Inflammatory macrophage treated with lipopolysaccharide for 4 hours (primary cell): ENCODE measurements around the gene SORCS3.

Experiments used
- DNase-seq: peaks from one replicate; pipeline ENCODE4 v3.0.0-alpha.2; 2020

SORCS3 gene

DNA sequence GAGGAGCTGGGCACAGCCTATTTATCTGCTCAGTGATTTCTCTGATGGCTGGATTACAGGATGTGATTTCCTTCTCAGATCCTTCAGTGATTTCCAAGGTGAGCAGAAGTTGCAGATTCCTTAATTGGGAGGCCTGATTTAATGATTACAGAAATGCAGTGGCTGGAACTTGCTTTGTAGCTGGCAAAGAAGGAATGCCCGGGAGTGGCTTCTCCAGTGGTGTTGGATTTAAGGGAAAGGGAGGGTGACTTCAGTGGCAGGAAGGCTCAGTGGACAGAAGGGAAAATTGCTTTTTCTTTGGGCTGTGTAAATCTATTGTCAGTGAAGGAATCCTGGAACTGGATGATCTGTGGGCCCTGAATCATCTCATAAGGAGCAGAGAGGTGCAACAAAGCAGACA is 5.1 kb downstream of the SORCS3 start:
- DNase-seq = no peak

DNA sequence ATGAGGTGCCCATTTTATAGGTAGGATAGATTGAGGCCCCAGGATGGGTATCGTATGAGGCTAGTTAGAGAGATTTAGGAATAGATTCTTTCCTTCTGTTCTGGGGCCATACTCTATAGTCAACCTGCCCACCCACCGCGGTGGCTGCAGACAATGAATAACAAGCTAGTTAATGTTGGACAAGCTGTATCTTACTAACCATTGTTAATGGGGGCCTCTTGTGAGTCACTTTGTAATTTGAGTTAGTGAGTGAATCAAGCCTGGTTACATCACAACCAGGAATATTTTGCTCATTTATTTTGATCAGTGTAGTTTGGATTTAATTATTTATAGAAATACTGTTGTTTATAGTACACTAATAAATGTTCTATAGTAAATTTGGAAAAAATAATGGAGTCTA is 7.3 kb downstream of the SORCS3 start:
- DNase-seq = no peak

DNA sequence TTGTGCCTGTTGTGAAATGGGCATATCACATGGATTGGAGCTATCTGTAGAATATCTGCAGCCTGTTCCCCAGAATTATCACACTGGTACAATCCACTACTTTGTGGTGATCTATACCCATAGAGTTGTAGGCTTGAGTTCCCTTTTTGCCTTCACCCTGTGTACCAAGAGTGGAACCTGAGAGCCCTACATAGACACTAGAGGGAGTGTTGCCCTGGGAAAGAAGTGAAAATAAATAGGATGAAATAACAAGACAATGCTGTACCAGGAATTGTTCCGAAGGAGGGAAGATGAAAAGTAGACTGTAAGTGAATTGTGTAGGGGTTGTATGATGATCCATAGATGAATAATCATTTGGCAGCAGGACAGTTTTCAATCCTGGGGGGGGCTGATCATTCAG is 9.0 kb downstream of the SORCS3 start:
- DNase-seq = no peak

DNA sequence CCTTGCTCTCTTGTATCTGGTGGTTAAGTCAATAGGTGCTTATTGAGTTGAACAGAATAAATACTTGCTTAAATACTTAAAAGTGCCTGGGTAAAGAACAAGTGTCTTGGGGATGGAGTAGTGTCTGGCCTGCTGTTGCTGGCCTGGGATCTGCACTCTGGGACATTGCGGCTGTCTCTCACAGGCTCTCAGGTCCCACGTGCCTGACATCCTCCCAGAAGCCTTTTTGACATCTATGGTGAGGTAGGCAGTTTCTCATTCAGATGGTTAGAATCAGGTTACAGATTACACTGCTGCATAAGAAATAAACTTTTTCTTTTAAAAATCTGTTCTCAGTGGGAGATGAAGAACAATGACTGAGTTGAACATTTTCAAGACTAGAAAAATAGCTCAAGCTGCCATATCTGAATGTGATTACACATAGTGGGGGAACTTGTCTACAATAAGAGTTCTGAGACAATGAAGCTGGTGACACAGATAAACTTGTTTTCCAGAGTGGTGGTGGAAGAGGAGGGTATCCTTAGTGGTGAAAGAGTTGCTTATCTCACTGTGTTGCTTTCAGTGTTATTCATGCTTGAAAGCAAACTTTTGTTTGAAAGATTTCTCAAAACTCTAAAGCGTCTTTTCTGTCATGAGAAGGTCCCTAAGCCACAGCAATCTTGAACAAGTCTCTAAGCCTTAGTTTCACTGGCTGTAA is 9.7 kb downstream of the SORCS3 start:
- no peak for DNase-seq

DNA sequence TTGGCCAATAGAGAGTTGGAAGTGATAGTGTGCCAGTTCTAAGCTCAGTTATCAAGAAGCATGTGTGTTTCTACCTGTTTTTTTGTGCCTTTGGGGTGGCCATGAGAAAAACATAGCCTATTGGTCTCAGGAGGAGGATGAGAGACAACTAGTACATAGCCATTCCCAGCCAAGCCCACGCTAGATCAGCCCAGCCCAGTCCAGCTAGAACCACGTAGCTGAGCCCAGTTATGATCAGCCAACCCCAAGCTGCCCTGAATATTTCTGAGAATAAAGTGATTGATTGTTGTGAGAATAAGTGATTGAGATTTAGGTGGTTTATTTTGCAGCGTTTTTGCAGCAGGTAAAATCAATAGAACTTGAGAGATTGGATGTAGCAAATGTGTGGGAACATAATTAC is 15.9 kb downstream of the SORCS3 start:
- no peak for DNase-seq

DNA sequence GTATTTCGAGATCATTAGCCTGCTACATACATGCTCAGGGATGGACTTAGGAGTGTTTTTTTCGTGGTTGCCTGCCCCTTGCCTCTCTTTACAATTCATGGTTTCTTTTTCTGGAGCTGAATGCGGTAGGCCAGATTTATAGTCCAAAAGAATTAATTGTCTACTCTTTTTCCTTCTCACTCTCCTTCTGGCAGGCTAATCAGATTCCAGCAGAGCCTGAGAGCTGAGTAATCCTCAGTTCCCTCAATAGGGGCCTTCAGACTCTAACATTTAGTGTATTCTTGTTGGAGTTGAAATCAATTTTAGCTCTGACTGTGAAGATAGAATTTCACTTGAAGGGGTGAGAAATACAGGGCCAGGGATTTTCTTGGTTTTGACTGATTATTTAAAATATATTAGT is 16.4 kb downstream of the SORCS3 start:
- DNase-seq = no peak

DNA sequence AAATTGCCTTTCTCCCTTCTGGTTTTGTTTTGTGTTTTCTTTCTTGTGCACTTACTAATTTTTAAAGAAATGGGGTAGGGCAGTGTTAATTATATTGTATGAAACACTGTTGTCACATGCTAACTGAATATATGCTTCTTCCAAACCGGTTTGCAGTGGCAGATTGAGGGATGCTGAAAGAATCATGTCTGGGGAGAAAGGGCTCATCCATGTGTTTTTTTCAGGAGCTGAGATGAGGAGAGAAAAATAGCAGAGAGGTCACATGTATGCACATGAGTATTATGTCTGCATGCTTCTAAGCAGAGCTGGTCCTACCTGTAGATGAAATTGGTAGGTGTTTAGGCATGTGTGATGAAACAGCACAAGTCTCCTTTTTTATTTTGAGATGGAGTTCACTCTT is 17.0 kb downstream of the SORCS3 start:
- DNase-seq = no peak

DNA sequence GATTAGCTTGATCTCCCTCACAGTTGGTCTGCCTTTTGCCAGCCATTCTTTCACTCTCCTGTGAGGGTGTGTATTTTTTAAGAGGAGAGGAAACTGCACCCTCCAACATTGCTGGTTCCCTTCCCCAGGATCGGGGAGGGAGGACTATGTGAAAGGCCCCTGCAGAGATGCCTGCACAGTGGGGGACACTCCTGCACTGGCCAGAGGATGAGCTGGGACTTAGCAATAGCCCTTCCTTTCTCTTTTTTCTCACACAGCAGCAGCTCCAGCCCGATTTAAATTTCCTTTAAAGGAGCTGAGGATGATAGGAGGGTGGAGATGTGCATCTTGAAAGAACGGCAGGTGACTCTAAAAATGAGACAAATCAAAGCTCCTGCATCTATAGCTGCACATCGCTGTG is 18.7 kb downstream of the SORCS3 start:
- DNase-seq = no peak

DNA sequence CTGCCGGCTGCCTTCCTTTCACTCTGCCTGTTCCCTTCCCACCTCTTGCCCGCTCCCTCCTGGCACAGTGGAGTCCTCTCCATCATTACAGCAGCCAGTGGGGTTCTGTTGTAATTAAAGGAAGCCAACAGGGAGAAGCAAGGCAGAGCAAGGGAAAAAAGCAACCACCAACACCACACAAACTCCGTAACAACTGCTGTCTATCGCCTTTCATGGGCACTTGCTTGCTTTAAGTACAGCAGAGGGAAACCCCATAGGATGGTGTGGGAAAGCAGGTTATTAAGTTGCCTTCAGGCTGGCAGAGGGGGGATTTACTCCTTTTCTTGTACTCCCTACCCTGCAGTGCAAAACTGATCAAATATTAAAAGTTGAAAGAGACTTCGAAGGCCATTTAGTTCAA is 22.0 kb downstream of the SORCS3 start:
- DNase-seq = no peak

DNA sequence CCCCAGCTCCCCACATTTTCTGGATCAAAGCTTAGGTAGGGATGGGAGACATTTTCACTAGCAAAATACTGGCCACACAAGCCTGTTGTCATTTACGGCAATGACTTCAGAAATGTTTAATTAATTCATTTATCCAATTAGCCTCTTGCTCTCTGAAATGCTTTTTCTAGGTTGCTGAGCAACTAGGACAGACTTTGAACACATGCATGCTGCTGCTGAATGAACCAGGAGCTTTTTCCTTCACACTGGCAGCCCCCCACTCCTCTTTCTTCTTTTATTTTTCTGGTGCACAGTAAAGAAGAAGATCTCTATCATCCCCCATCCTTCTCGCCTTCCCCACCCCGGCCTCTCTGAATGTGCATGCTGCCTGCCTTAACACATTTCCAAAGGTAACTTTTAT is 22.5 kb downstream of the SORCS3 start:
- no peak for DNase-seq

DNA sequence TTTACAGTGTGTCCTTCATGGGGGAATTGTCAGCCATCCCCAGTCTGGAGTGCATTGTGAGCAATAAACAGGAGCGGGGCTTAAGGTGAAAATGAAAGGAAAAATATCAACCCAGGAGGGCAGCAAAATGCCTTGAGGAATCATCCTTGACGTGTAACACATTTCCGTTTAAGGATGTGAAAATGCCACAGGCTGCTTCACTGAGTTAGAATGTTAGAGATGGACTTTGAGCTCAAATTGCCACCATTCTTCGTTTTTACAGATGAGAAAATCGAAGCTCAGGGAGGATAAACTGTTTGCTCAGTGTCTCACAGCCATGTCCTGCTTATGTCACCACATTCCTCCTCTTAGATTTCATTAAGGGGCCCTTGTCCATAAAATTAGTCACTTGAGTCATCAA is 23.1 kb downstream of the SORCS3 start:
- DNase-seq = no peak

DNA sequence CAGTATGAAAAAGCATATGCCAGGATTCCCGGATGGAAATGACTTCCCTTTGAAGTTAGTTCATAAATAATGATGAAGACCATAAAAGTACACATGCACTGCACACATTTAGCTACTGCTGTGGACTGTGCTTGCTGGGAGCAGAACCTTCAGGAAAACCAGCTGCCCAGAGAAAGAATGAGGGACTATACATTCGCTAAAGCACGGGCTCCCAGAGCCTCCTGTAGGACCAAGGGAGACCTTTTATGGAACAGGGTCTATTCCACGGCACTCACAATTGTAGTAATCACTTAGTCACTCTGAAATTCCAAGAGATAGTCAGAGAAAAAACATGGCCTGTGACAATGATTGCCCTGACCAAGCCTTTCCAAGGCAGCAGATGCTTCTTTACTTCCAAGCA is 24.1 kb downstream of the SORCS3 start:
- no peak for DNase-seq

DNA sequence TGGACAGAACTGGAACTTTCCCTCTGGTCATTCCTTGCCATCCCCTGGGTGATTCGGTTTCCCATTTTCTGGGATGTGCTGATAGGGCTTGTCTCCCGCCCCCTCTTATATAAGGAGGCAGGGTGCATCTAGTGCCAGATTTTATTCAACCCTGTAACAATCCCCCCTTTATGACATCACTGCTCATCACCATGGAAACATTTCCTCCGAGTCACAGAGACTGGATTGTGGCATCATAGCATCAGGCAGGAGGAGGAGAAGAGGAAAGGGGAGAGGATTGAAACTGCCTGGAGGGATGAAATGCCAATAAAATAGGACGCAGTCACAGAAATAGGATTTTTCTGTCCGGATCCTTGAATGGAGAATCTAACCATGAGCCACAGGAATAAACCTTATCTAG is 25.0 kb downstream of the SORCS3 start:
- DNase-seq = no peak

DNA sequence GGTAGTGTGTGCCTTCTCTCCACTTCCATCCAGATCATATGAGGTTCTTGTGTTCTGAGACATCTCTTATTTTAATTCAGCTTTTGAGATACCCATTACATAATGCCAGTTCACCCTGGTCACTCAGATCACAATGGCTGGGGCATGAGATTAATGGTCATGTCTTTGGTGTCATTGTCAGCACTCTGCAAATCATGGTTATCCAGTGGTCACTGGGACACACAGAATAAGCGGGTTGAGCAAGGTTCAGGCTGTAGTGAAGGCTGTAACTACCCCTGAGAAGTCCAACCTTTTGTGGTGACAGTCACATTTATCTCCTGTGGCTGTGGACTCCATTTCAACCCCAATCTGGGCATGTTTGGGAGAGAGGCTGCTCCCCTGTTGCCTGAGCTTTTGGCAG is 35.8 kb downstream of the SORCS3 start:
- no peak for DNase-seq

DNA sequence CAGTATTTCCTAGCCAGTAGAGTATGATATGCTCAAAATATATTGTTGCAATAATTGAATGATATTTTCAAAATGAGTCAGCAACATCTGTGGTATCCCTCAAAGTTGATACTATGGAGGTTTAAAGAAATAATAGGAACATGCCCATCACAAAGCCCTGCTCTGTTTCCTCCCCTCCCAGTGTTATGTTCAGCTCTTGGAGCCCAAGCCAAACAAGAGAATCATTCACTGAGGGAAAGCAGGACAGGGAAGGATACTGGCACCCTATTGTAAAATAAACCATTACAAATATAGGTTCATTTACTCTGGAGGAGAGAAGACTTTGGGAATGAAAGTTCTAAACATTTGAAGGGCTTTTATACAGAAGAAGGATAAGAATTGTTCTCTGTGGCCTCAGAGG is 37.6 kb downstream of the SORCS3 start:
- DNase-seq = no peak

DNA sequence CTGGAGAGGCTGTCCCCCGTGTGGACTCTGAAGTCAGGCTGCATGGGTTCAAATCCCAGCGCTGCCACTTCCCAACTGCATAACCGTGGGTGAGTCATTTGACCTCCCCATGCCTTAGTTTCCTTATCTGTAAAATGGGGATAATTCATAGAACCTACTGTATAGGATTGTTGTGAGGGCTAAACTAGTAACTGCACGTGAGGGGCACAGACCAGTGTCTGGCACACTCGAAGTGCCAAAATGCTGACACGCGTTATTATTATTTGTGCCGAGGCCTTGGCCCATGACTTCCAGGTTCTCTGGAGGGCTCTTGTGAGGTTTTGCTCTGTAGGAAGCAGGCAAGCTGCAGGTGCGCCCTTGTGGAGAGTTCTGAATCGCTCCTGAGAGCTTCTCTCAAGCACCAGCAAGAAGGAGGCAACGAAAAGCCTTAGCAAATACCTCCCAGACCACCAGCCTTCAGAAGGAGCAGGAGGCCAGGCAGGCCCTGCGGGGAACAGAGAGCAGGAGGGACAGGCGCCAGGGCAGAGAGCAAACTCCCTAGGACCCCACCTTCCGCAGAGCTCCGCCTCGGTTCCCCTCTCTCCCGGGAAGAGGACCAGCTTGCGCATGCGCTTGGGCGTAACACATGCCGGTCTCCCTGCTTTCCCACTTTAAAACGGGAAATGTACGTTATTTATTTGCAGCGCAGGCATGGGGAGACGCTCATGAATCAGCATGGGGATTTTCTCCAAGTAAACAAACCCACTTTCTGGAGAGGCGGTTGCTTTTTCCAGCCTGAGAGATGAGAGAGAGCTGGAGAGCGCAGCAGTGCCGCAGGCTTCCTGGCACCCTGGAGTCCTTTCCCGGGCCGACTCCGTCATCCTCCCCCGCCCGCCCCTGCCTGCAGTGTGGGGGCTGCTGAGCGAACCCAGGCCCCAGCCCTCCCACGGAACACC is 39.6 kb downstream of the SORCS3 start:
- DNase-seq = no peak

DNA sequence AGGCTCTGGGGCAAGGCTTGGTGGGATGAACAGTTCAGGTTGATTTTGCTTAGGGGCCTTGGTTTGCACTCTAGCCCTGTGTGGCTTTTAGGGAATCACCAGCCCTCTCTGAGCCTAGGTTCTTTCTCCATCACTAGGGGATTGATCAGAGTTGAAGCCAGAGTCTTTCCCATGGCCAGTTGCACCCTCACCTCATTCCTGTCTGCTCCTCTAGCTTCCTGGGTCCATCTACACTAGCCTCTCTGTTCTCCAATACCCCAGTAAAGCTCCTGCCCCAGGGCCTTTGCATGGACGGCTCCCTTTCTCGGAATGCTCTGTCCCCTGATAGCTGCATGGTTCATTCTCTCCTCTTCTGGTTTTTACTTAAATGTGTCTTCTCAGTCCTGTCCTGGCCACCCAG is 40.4 kb downstream of the SORCS3 start:
- DNase-seq = no peak

DNA sequence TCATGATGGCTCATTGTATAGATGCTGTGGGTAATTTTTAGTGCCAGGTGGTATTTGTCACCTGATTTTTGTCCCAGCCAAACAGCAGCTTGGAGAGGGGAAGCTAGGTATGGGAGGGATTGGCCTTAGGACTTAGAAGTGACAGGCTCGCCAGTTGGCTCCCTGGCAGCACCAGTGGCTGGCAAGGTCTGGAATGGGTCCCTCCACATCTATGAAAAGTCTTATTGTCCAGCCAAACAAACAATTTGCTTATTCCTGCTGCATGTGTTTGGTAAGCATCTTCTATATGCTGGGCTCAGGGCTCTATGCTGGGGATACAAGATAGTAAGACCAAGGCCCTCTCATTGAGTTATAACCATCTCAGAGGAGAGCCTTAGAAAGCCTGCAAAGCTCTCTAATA is 42.5 kb downstream of the SORCS3 start:
- no peak for DNase-seq

DNA sequence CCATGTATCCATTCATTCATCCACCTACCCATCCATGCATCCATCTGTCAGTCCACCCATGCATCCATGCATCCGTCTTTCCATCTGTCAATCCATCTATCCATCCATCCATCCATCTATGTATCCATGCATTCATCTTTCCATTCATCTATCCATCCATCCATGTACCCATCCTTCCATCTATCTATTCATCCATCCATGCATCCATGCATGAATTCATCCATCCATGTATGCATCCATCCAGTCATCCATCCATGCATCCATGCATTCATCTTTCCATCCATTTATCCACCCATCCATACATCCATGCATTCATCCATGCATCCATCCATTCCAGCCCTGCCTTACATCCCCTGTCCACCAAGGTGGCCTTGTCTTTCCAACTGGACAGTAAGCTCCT is 45.7 kb downstream of the SORCS3 start:
- DNase-seq = no peak

DNA sequence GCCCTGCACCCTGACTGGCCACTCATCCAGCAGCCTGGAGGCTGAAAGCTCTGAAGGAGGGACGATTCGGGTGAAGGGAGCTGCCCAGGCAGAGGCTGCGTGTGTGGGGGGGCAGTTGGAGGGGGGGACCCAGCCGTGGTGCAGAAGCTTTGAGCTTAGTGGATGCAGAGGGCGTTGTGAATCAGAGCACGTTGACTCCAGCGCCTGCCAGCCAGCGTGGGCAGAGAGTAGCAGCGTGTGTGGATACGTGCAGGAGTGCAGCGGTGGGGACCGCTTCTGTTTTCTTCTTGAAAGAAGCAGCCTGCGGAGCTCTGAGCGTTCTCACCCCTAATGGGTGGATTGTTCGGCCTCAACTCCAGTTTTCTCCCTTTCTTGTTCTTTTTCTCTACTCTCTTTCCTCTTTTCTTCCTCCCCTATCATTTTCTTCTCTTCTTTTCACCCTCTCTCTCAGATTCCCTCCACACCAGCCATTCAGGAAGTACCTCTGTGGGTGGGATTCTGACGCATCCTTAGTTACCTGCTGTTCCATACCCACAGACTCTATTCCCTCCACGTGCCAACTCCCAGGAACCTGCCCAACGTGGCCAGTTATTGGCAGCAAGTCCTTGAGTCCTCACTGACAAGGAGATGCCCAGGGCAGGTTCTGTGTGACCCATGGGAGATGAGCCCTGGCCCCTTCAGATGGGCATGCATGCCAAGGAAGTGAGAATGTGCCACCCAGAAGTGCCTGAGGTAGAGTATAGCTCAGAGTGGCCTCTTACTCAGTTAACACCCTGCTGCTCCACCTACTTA is 47.4 kb downstream of the SORCS3 start:
- no peak for DNase-seq

DNA sequence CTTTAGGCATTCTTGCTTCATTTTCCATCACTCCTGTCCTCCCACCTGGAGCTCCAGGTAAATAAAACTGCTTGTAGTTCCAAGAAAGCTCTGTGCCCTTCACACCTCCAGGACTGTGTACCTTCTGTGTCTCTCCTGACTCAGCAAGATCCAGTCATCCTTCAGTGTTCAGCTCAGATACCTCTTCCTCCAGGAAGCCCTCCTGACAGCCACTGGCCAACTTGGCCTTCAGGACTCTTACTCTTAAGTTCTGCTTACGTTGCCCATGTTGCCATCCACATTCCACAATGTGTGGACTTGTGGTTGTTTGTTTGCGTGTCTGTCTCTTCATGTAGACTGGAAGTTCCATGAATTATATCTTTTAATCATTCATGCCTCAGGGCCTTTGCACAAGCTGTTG is 48.0 kb downstream of the SORCS3 start:
- no peak for DNase-seq

DNA sequence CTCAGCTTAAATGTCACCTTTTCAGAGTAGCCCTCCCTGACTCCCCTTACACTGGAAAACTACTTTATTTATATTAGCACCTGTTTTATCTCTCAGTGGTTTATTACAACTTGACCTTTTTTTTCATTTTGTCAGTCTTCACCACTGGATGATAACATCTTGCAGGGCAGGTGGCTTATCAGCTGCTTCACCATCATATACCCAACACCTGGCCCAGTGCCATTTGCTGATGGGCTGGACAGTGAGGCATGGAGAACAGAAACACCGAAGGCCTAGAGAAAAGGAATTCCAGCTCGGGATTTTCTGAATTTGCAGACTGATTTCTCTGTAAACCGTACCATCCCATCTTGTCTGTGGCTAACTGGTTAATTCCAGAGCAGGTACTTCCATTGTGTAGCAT is 48.5 kb downstream of the SORCS3 start:
- no peak for DNase-seq

DNA sequence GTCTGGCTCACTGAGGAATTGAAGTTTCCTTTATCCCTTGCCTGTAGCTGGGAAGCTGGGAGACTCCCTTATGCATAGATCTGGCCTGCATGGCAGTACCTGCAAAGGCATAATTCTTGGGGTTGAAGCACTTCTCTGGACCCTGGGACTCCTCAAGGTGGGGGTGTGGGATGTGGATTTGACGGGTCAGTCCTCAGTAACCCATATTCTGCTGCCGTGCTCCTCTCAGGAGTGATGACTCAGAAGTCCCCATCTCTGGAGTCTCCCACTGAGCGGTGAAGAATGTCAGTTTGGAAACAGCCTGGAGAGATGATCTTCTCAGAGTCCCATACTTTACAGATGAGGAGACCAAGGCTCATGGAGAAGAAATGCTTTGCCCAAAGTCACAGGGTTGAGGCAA is 49.0 kb downstream of the SORCS3 start:
- DNase-seq = no peak

DNA sequence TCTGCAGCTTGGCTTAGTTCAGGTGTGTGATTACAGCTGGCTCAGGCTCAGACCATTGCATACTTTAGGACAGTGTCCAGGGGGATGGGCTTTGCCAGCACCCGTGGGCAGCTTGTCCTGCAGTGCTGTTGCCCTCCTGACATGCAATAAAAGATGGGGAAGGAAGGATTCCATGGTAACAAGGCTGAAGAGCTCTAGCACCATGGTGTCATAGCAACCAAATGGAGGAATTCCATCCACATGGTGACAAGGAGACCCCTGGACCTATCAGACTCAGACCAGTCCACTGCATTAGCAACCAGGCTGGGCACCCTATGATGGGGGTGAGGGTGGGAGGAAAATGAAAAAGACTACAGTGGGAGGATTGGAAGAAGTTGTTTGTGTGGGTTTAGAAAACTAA is 49.9 kb downstream of the SORCS3 start:
- no peak for DNase-seq
